ENCODE measurements around the gene SPATA20. TPM values are rescaled to one million over a fixed set of nuclear protein-coding genes. Genes with fewer than 3 reads are reported as not detected.

The SPATA20 gene
- total RNA-seq, 3 donors from 2014 or later, result 52.4 to 62.3 (median 58.4) TPM

- intact Hi-C loops (cut with DNase I; ENCODE audit: low total_unique reads), result no loop called here
- DNase-seq (ENCODE audit: low spot score in 2 of 2), result no peak
- no peaks in the 10 kb centered on the region for H3K4me1 ChIP-seq
- no peak overlapping the region for H3K27ac ChIP-seq
- H3K9me3 ChIP-seq, result no peaks in the 10 kb centered on the region
- no peak overlapping the region for H3K4me3 ChIP-seq
- peaks cover 0 to 22% of the 10 kb centered on the region in 2 donors for H3K27me3 ChIP-seq
- H3K36me3 ChIP-seq, result no peaks in the 10 kb centered on the region
- no peak for TF ChIP-seq POLR2AphosphoS5 (IDR thresholded peaks at IDR 0.05)
- no peak for TF ChIP-seq POLR2A (IDR thresholded peaks at IDR 0.05)
- TF ChIP-seq, protein P1, sequence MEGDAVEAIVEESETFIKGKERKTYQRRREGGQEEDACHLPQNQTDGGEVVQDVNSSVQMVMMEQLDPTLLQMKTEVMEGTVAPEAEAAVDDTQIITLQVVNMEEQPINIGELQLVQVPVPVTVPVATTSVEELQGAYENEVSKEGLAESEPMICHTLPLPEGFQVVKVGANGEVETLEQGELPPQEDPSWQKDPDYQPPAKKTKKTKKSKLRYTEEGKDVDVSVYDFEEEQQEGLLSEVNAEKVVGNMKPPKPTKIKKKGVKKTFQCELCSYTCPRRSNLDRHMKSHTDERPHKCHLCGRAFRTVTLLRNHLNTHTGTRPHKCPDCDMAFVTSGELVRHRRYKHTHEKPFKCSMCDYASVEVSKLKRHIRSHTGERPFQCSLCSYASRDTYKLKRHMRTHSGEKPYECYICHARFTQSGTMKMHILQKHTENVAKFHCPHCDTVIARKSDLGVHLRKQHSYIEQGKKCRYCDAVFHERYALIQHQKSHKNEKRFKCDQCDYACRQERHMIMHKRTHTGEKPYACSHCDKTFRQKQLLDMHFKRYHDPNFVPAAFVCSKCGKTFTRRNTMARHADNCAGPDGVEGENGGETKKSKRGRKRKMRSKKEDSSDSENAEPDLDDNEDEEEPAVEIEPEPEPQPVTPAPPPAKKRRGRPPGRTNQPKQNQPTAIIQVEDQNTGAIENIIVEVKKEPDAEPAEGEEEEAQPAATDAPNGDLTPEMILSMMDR (IDR thresholded peaks at IDR 0.05), result no peak
Measured at GRCh38 chr17:50566886-50567285, 19.9 kb downstream of the SPATA20 start.

DNA sequence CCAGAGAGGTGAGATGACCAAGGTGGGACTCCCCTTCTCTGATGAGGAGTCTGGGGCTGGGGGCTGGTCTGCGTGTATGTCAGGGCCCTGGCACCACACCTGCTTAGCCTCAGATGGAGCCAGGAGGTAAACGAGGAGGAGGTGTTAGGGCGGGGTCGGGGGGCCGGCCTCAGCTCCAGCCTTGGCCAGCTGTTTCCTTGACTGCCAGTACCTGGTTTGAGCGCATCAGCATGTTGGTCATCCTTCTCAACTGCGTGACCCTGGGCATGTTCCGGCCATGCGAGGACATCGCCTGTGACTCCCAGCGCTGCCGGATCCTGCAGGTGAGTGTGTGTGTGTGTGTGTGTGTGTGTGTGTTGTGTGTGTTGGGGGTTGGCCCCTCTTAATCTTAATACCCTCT, 21.7 kb downstream of the SPATA20 start:
- no peak overlapping the region for H3K27ac ChIP-seq
- H3K36me3 ChIP-seq, result no peaks in the 10 kb centered on the region
- H3K9me3 ChIP-seq, result no peaks in the 10 kb centered on the region
- intact Hi-C loops (cut with DNase I; ENCODE audit: low total_unique reads), result no loop called here
- H3K4me1 ChIP-seq, result no peaks in the 10 kb centered on the region
- no peak overlapping the region for H3K4me3 ChIP-seq
- H3K27me3 ChIP-seq, result peaks cover 0 to 17% of the 10 kb centered on the region in 2 donors
- TF ChIP-seq POLR2A (IDR thresholded peaks at IDR 0.05), result no peak
- TF ChIP-seq, protein P1 (IDR thresholded peaks at IDR 0.05), result no peak
- no peak for TF ChIP-seq POLR2AphosphoS5 (IDR thresholded peaks at IDR 0.05)
- DNase-seq (ENCODE audit: low spot score in 2 of 2), result no peak

GRCh38 chr17:50569592-50569991, 22.6 kb downstream of the SPATA20 start:
- intact Hi-C loops (cut with DNase I; ENCODE audit: low total_unique reads), result no loop called here
- no peak overlapping the region for H3K27ac ChIP-seq
- H3K9me3 ChIP-seq, result no peaks in the 10 kb centered on the region
- H3K4me1 ChIP-seq, result no peaks in the 10 kb centered on the region
- peaks cover 0 to 13% of the 10 kb centered on the region in 2 donors for H3K27me3 ChIP-seq
- TF ChIP-seq, protein P1 (IDR thresholded peaks at IDR 0.05), result no peak
- TF ChIP-seq POLR2A (IDR thresholded peaks at IDR 0.05), result no peak
- no peak for TF ChIP-seq POLR2AphosphoS5 (IDR thresholded peaks at IDR 0.05)
- no peak overlapping the region for H3K4me3 ChIP-seq
- H3K36me3 ChIP-seq, result no peaks in the 10 kb centered on the region
- no peak for DNase-seq (ENCODE audit: low spot score in 2 of 2)

DNA sequence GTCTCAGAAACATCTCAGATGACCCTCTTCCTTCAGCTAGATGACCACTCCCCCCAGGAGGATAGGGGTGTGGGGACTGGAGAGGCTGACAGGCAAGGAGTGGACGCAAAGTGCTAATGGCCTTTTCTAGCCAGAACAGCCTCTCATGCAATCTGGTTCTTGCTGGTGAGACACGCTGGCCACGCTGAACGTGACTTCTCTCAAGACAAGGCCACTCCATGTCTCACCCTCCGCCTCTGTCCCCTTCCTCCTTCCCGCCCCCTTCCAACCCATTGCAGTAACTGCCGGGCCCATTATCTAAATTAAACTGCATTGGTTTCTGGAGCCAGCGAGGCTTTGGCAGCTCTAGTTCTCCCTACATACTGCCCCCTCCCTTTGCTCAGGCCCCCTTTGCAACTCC, 23.1 kb downstream of the SPATA20 start:
- no peak overlapping the region for H3K4me3 ChIP-seq
- peaks cover 0 to 12% of the 10 kb centered on the region in 2 donors for H3K27me3 ChIP-seq
- H3K9me3 ChIP-seq, result no peaks in the 10 kb centered on the region
- no peaks in the 10 kb centered on the region for H3K36me3 ChIP-seq
- TF ChIP-seq, protein P1 (IDR thresholded peaks at IDR 0.05), result no peak
- TF ChIP-seq POLR2AphosphoS5 (IDR thresholded peaks at IDR 0.05) (no peak), POLR2A (IDR thresholded peaks at IDR 0.05) (no peak)
- intact Hi-C loops (cut with DNase I; ENCODE audit: low total_unique reads), result no loop called here
- no peak overlapping the region for H3K27ac ChIP-seq
- no peak for DNase-seq (ENCODE audit: low spot score in 2 of 2)
- H3K4me1 ChIP-seq, result no peaks in the 10 kb centered on the region

GRCh38 chr17:50570528-50570927, 23.6 kb downstream of the SPATA20 start:
- intact Hi-C loops (cut with DNase I; ENCODE audit: low total_unique reads), result no loop called here
- no peaks in the 10 kb centered on the region for H3K36me3 ChIP-seq

More at GRCh38 chr17:50570528-50570927, 23.6 kb downstream of the SPATA20 start:
- Histone ChIP-seq H3K4me1 (no peaks in the 10 kb centered on the region), H3K27me3 (peaks cover 0 to 7% of the 10 kb centered on the region in 2 donors), H3K9me3 (no peaks in the 10 kb centered on the region), H3K27ac (no peak overlapping the region), H3K4me3 (no peak overlapping the region)
- DNase-seq (ENCODE audit: low spot score in 2 of 2), result no peak
- TF ChIP-seq, protein P1 (IDR thresholded peaks at IDR 0.05), result no peak
- no peak for TF ChIP-seq POLR2AphosphoS5 (IDR thresholded peaks at IDR 0.05)
- no peak for TF ChIP-seq POLR2A (IDR thresholded peaks at IDR 0.05)
